ENCODE data around the gene CAPN11.

CAPN11 gene

GRCh38 chr6:44219053-44219814, 60.6 kb downstream of the CAPN11 start:
- H3K79me2 ChIP-seq (ENCODE audit: insufficient read depth, low read length) = peaks cover 7% of the 10 kb centered on the region
- no peaks in the 10 kb centered on the region for H3K9me3 ChIP-seq (ENCODE audit: insufficient read depth, low read length)
- H3K9ac ChIP-seq (ENCODE audit: low read length) = peak overlapping the region; percentile 56
- peak overlapping the region; percentile 50 for H3K4me3 ChIP-seq (ENCODE audit: insufficient read depth, low read length, poor library complexity, severe bottlenecking)
- no peak for TF ChIP-seq EZH2phosphoT487 (conservative IDR thresholded peaks at IDR 0.05; ENCODE audit: low read length)
- TF ChIP-seq, protein P1, sequence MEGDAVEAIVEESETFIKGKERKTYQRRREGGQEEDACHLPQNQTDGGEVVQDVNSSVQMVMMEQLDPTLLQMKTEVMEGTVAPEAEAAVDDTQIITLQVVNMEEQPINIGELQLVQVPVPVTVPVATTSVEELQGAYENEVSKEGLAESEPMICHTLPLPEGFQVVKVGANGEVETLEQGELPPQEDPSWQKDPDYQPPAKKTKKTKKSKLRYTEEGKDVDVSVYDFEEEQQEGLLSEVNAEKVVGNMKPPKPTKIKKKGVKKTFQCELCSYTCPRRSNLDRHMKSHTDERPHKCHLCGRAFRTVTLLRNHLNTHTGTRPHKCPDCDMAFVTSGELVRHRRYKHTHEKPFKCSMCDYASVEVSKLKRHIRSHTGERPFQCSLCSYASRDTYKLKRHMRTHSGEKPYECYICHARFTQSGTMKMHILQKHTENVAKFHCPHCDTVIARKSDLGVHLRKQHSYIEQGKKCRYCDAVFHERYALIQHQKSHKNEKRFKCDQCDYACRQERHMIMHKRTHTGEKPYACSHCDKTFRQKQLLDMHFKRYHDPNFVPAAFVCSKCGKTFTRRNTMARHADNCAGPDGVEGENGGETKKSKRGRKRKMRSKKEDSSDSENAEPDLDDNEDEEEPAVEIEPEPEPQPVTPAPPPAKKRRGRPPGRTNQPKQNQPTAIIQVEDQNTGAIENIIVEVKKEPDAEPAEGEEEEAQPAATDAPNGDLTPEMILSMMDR (IDR thresholded peaks at IDR 0.05; ENCODE audit: insufficient read depth, low read length, poor library complexity, severe bottlenecking) = no peak
- H2AFZ ChIP-seq (ENCODE audit: low read depth, low read length, severe bottlenecking) = peak overlapping the region; percentile 81
- no peaks in the 10 kb centered on the region for H4K20me1 ChIP-seq (ENCODE audit: low read depth, low read length)
- H3K27me3 ChIP-seq (ENCODE audit: low read length) = no peaks in the 10 kb centered on the region
- no peaks in the 10 kb centered on the region for H3K36me3 ChIP-seq (ENCODE audit: low read length)
- peak overlapping the region; percentile 59 for H3K27ac ChIP-seq (ENCODE audit: low read depth, low read length)
- peaks cover 14% of the 10 kb centered on the region for H3F3A ChIP-seq (ENCODE audit: insufficient read depth)
- H3K9me2 ChIP-seq (replicated peaks; ENCODE audit: insufficient read depth, low read length) = no peaks in the 10 kb centered on the region
- peak overlapping the region; percentile 66 for H3K4me2 ChIP-seq (ENCODE audit: low read depth, low read length, poor library complexity, severe bottlenecking)

DNA sequence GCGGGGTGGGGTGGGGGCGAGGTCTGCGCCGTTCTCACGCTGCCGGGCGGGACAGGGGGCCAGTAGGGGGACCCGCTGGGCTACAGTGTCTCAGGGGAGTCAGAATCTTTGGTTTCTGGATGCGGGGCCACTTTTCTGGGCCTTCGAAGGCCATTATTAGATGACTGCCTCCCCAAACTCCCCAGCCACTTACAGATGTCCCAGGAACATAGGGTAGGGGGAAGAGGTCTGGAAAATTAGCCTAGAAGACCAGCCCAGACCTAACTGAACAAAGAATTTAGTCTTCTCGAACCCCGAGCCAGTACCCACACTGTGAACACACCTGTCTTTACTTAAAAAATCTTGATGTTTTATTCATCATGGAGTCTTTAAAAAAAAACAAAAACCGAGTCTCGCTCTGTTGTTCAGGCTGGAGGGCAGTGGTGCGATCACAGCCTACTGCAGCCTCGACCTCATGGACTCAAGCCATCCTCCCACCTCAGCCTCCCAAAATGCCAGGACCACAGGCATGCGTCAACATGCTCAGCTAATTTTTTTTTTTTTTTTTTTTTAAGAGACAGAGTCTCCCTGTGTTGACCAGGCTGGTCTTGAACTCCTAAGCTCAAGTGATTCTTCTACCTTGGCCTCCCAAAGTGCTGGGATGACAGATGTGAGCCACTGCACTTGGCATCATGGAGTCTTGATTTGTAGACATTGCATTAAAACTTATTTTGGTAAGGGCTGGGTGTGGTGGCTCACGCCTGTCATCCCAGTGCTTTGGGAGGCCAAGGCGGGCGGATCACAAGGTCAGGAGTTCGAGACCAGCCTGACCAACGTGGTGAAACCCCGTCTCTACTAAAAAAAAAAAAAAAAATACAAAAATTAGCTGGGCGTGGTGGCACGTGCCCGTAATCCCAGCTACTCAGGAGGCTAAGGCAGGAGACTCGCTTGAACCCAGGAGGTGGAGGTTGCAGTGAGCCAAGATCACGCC, 61.5 kb downstream of the CAPN11 start:
- Histone ChIP-seq H3K79me2 (ENCODE audit: insufficient read depth, low read length) (peaks cover 16% of the 10 kb centered on the region), H2AFZ (ENCODE audit: low read depth, low read length, severe bottlenecking) (no peak overlapping the region), H3K36me3 (ENCODE audit: low read length) (no peaks in the 10 kb centered on the region), H3K9ac (ENCODE audit: low read length) (peak overlapping the region; percentile 16; the same call in 1 of the 2 replicates), H3K27me3 (ENCODE audit: low read length) (no peaks in the 10 kb centered on the region), H4K20me1 (ENCODE audit: low read depth, low read length) (no peaks in the 10 kb centered on the region), H3F3A (ENCODE audit: insufficient read depth) (peaks cover 14% of the 10 kb centered on the region), H3K9me3 (ENCODE audit: insufficient read depth, low read length) (no peaks in the 10 kb centered on the region), H3K27ac (ENCODE audit: low read depth, low read length) (peak overlapping the region; percentile 67), H3K9me2 (replicated peaks; ENCODE audit: insufficient read depth, low read length) (no peaks in the 10 kb centered on the region), H3K4me3 (ENCODE audit: insufficient read depth, low read length, poor library complexity, severe bottlenecking) (peak overlapping the region; percentile 15), H3K4me2 (ENCODE audit: low read depth, low read length, poor library complexity, severe bottlenecking) (peak overlapping the region; percentile 66)
- TF ChIP-seq, protein P1 (IDR thresholded peaks at IDR 0.05; ENCODE audit: insufficient read depth, low read length, poor library complexity, severe bottlenecking) = no peak
- no peak for TF ChIP-seq EZH2phosphoT487 (conservative IDR thresholded peaks at IDR 0.05; ENCODE audit: low read length)

DNA sequence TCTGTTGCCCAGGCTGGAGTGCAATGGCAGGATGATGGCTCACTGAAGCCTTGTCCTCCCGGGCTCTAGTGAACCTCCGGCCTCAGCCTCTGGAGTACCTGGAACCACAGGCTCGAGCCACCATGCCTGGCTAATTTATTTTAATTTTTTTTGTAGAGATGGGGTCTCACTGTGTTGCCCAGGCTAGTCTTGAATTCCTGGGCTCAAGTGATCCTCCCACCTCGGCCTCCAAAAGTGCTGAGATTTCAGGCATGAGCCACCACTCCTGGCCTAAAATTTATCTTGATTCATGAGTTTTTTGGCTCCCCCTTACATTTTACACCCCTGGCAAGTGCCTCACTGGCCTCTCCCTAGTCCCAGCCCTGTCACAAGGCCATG, 62.3 kb downstream of the CAPN11 start:
- Histone ChIP-seq H3K36me3 (ENCODE audit: low read length) (no peaks in the 10 kb centered on the region), H3K4me3 (ENCODE audit: insufficient read depth, low read length, poor library complexity, severe bottlenecking) (no peak overlapping the region), H3K27me3 (ENCODE audit: low read length) (no peaks in the 10 kb centered on the region), H3K9ac (ENCODE audit: low read length) (peak overlapping the region; percentile 12; the same call in 1 of the 2 replicates), H3K4me2 (ENCODE audit: low read depth, low read length, poor library complexity, severe bottlenecking) (no peak overlapping the region), H4K20me1 (ENCODE audit: low read depth, low read length) (no peaks in the 10 kb centered on the region), H3K27ac (ENCODE audit: low read depth, low read length) (peak overlapping the region; percentile 47), H3K9me2 (replicated peaks; ENCODE audit: insufficient read depth, low read length) (no peaks in the 10 kb centered on the region), H3K79me2 (ENCODE audit: insufficient read depth, low read length) (peaks cover 24% of the 10 kb centered on the region), H2AFZ (ENCODE audit: low read depth, low read length, severe bottlenecking) (no peak overlapping the region), H3F3A (ENCODE audit: insufficient read depth) (peaks cover 14% of the 10 kb centered on the region), H3K9me3 (ENCODE audit: insufficient read depth, low read length) (no peaks in the 10 kb centered on the region)
- no peak for TF ChIP-seq EZH2phosphoT487 (conservative IDR thresholded peaks at IDR 0.05; ENCODE audit: low read length)
- TF ChIP-seq, protein P1 (IDR thresholded peaks at IDR 0.05; ENCODE audit: insufficient read depth, low read length, poor library complexity, severe bottlenecking) = no peak

Data from SU-DHL-6 (cell line).